Naive thymus-derived CD8-positive, alpha-beta T cell (primary cell): Measurements from ENCODE around the gene HBD. TPM values are rescaled to one million over a fixed set of nuclear protein-coding genes. Genes with fewer than 3 reads are reported as not detected.

Experiments
- ATAC-seq, 2 donors: fragments of 150-1000 bp; cut with Tn5 transposase in 1 of 2; sonication (Bioruptor Pico), chemical (Tn5 transposase) in 1 of 2; 1 replicate in 1 of 2; 2 replicates in 1 of 2; pipeline ENCODE4 v1.10.0; 2021; ENCODE audit warnings: mild to moderate bottlenecking in 2 of 2, moderate library complexity in 2 of 2
- POLR2A ChIA-PET: fragments of 350-600 bp; sonication (Branson Sonifier 250); formaldehyde crosslinking; loops from one replicate; lab custom pipeline; 2021; ENCODE audit warnings: antibody characterized with exemption; lab: Charles Lee
- DNase-seq, 10 donors: peaks; one replicate each; pipeline versions ENCODE4 v3.0.0 to v3.0.0-alpha.2; 2020 to 2022
- H3K27ac Mint-ChIP-seq, 10 donors: one replicate each; pipeline ENCODE4 v1.8.0; 2020 to 2022; ENCODE audit warnings: mild to moderate bottlenecking in 10 of 10, mixed read lengths in 10 of 10, moderate library complexity in 4 of 10, inconsistent platforms in 1 of 10
- H3K27me3 Mint-ChIP-seq, 5 donors: one replicate each; pipeline ENCODE4 v1.8.0; 2021 to 2022; ENCODE audit warnings: mixed read lengths in 5 of 5
- H3K36me3 Mint-ChIP-seq, 3 donors: one replicate each; pipeline ENCODE4 v1.8.0; 2020 to 2022; ENCODE audit warnings: mixed read lengths in 3 of 3, mild to moderate bottlenecking in 2 of 3, inconsistent platforms in 1 of 3
- H3K4me1 Mint-ChIP-seq, 4 donors: one replicate each; pipeline ENCODE4 v1.8.0; 2021 to 2022; ENCODE audit warnings: mixed read lengths in 4 of 4
- H3K4me3 Mint-ChIP-seq, 10 donors: one replicate each; pipeline ENCODE4 v1.8.0; 2020 to 2022; ENCODE audit warnings: mild to moderate bottlenecking in 10 of 10, mixed read lengths in 10 of 10, moderate library complexity in 6 of 10, inconsistent platforms in 1 of 10
- H3K9me3 Mint-ChIP-seq, 9 donors: one replicate each; pipeline ENCODE4 v1.8.0; 2020 to 2022; ENCODE audit warnings: mixed read lengths in 9 of 9, mild to moderate bottlenecking in 3 of 9, inconsistent platforms in 1 of 9, moderate library complexity in 1 of 9
- polyA plus RNA-seq, 3 donors: library from polyadenylated mRNA; unstranded; fragments of 300-500 nt; fragmentation: Illumina TruSeq; gene quantifications; one replicate each; pipeline ENCODE4 v1.2.3, GENCODE V29; 2021
- total RNA-seq, 8 experiments: library from RNA in 2 of 8; stranded (reverse) in 2 of 8; gene quantifications; one replicate each; pipeline ENCODE4 v1.2.3 and lab custom pipeline; 2021 to 2026

HBD gene
- total and polyA plus RNA-seq, 5 experiments from 2014 or later: not detected

GRCh38 chr11:5226732-5227310 lies 7.5 kb downstream of the HBD start, which contains the start of gene HBB:
Gene HBB (minus strand): TSS chr11:5227071. CDS start chr11:5227021, 50 bp downstream.
- H3K36me3 Mint-ChIP-seq: peaks cover 0 to 5% (median 0%) of the 10 kb centered on the region in 3 donors
- POLR2A ChIA-PET: no interaction called here
- no peak for ATAC-seq
- H3K4me3 Mint-ChIP-seq: no peak within 1 kb of the TSS
- H3K27ac Mint-ChIP-seq: no peak within 1 kb of the TSS
- H3K9me3 Mint-ChIP-seq: peaks cover 0 to 6% (median 1%) of the 10 kb centered on the region in 9 donors
- no peaks in the 10 kb centered on the region for H3K4me1 Mint-ChIP-seq
- H3K27me3 Mint-ChIP-seq: peaks cover 0 to 10% (median 3%) of the 10 kb centered on the region in 5 donors
- DNase-seq: no peak

- H3K4me1 Mint-ChIP-seq: no peaks in the 10 kb centered on the region
- peaks cover 0 to 5% (median 0%) of the 10 kb centered on the region in 3 donors for H3K36me3 Mint-ChIP-seq
- no peak overlapping the region for H3K27ac Mint-ChIP-seq
- peaks cover 0 to 6% (median 2%) of the 10 kb centered on the region in 9 donors for H3K9me3 Mint-ChIP-seq
- ATAC-seq (no peak), DNase-seq (no peak)
- H3K4me3 Mint-ChIP-seq: no peak overlapping the region
- H3K27me3 Mint-ChIP-seq: peaks cover 0 to 12% (median 1%) of the 10 kb centered on the region in 5 donors
- POLR2A ChIA-PET: no interaction called here
Observed at GRCh38 chr11:5225480-5225871, 8.8 kb downstream of the HBD start.

GRCh38 chr11:5224538-5225479 lies 9.5 kb downstream of the HBD start:
- Mint-ChIP-seq H3K27ac (no peak overlapping the region), H3K9me3 (peaks cover 0 to 6% (median 2%) of the 10 kb centered on the region in 9 donors), H3K27me3 (peaks cover 0 to 14% (median 2%) of the 10 kb centered on the region in 5 donors), H3K4me1 (no peaks in the 10 kb centered on the region), H3K4me3 (no peak overlapping the region), H3K36me3 (peaks cover 0 to 5% (median 0%) of the 10 kb centered on the region in 3 donors)
- no peak for DNase-seq
- POLR2A ChIA-PET: no interaction called here
- ATAC-seq: no peak

GRCh38 chr11:5223686-5224085 lies 10.6 kb downstream of the HBD start:
- ATAC-seq: no peak
- Mint-ChIP-seq H3K27me3 (peaks cover 0 to 18% (median 2%) of the 10 kb centered on the region in 5 donors), H3K36me3 (peaks cover 0 to 5% (median 0%) of the 10 kb centered on the region in 3 donors), H3K4me3 (no peak overlapping the region), H3K9me3 (peaks cover 0 to 7% (median 3%) of the 10 kb centered on the region in 9 donors), H3K4me1 (no peaks in the 10 kb centered on the region), H3K27ac (no peak overlapping the region)
- DNase-seq: no peak
- POLR2A ChIA-PET: no interaction called here

GRCh38 chr11:5223146-5223545 lies 11.1 kb downstream of the HBD start:
- Mint-ChIP-seq H3K27me3 (peaks cover 0 to 18% (median 2%) of the 10 kb centered on the region in 5 donors), H3K36me3 (peaks cover 0 to 5% (median 0%) of the 10 kb centered on the region in 3 donors), H3K4me1 (no peaks in the 10 kb centered on the region), H3K4me3 (no peak overlapping the region), H3K27ac (no peak overlapping the region), H3K9me3 (peaks cover 0 to 9% (median 3%) of the 10 kb centered on the region in 9 donors)
- DNase-seq (no peak), ATAC-seq (no peak)
- POLR2A ChIA-PET: no interaction called here

GRCh38 chr11:5210376-5210885 lies 23.9 kb downstream of the HBD start:
- no peak overlapping the region for H3K27ac Mint-ChIP-seq
- POLR2A ChIA-PET: no interaction called here

GRCh38 chr11:5204787-5205186 lies 29.5 kb downstream of the HBD start:
- H3K9me3 Mint-ChIP-seq: peaks cover 0 to 1% (median 0%) of the 10 kb centered on the region in 9 donors
- H3K27me3 Mint-ChIP-seq: peaks cover 0 to 13% (median 3%) of the 10 kb centered on the region in 5 donors
- ATAC-seq (no peak), DNase-seq (no peak)
- POLR2A ChIA-PET: no interaction called here
- no peaks in the 10 kb centered on the region for H3K36me3 Mint-ChIP-seq
- H3K4me1 Mint-ChIP-seq: no peaks in the 10 kb centered on the region
- no peak overlapping the region for H3K4me3 Mint-ChIP-seq
- no peak overlapping the region for H3K27ac Mint-ChIP-seq

More at GRCh38 chr11:5210376-5210885, 23.9 kb downstream of the HBD start:
- Mint-ChIP-seq H3K4me3 (no peak overlapping the region), H3K27me3 (peaks cover 0 to 1% (median 0%) of the 10 kb centered on the region in 5 donors), H3K36me3 (no peaks in the 10 kb centered on the region), H3K4me1 (no peaks in the 10 kb centered on the region), H3K9me3 (peaks cover 0 to 2% (median 0%) of the 10 kb centered on the region in 9 donors)
- no peak for ATAC-seq
- DNase-seq: no peak

- H3K27ac Mint-ChIP-seq: no peak overlapping the region
- no peak for DNase-seq
- no peak overlapping the region for H3K4me3 Mint-ChIP-seq
- H3K9me3 Mint-ChIP-seq: peaks cover 0 to 1% (median 0%) of the 10 kb centered on the region in 9 donors
- no peaks in the 10 kb centered on the region for H3K4me1 Mint-ChIP-seq
- ATAC-seq: no peak
- POLR2A ChIA-PET: no interaction called here
- peaks cover 0 to 16% (median 6%) of the 10 kb centered on the region in 5 donors for H3K27me3 Mint-ChIP-seq
- H3K36me3 Mint-ChIP-seq: no peaks in the 10 kb centered on the region
Observed at GRCh38 chr11:5203366-5203765, 30.9 kb downstream of the HBD start.

- H3K27me3 Mint-ChIP-seq: peaks cover 0 to 16% (median 7%) of the 10 kb centered on the region in 5 donors
- no peak within 1 kb of the TSS for H3K4me3 Mint-ChIP-seq
- DNase-seq (no peak), ATAC-seq (no peak)
- POLR2A ChIA-PET: no interaction called here
- H3K4me1 Mint-ChIP-seq: no peaks in the 10 kb centered on the region
- H3K9me3 Mint-ChIP-seq: peaks cover 0 to 1% (median 0%) of the 10 kb centered on the region in 9 donors
- H3K36me3 Mint-ChIP-seq: no peaks in the 10 kb centered on the region
- H3K27ac Mint-ChIP-seq: no peak within 1 kb of the TSS
Observed at GRCh38 chr11:5200582-5200981, 33.7 kb downstream of the HBD start, which contains the start of gene OR51V1. Gene OR51V1 (minus strand): TSS chr11:5200682. CDS start chr11:5200682, 0 bp downstream.

- Mint-ChIP-seq H3K4me3 (no peak overlapping the region), H3K36me3 (no peaks in the 10 kb centered on the region), H3K9me3 (peaks cover 0 to 10% (median 0%) of the 10 kb centered on the region in 9 donors), H3K27ac (no peak overlapping the region), H3K27me3 (peaks cover 0 to 16% (median 7%) of the 10 kb centered on the region in 5 donors), H3K4me1 (no peaks in the 10 kb centered on the region)
- POLR2A ChIA-PET: no interaction called here
- no peak for DNase-seq
- ATAC-seq: no peak
Observed at GRCh38 chr11:5198285-5198684, 36.0 kb downstream of the HBD start.

GRCh38 chr11:5197536-5197935 lies 36.7 kb downstream of the HBD start:
- Mint-ChIP-seq H3K27ac (no peak overlapping the region), H3K4me3 (no peak overlapping the region), H3K9me3 (peaks cover 0 to 18% (median 3%) of the 10 kb centered on the region in 9 donors), H3K36me3 (no peaks in the 10 kb centered on the region), H3K27me3 (peaks cover 0 to 14% (median 7%) of the 10 kb centered on the region in 5 donors), H3K4me1 (no peaks in the 10 kb centered on the region)
- POLR2A ChIA-PET: interaction anchor here (0.8 kb wide), 1 partner anchor 611 kb away, joined by 3 read pairs; the partner anchor contains the start of gene OR52N2
- no peak for DNase-seq
- ATAC-seq: no peak

- DNase-seq (no peak), ATAC-seq (no peak)
- H3K27ac Mint-ChIP-seq: no peak overlapping the region
- no peaks in the 10 kb centered on the region for H3K4me1 Mint-ChIP-seq
- H3K4me3 Mint-ChIP-seq: no peak overlapping the region
- peaks cover 0 to 14% (median 7%) of the 10 kb centered on the region in 5 donors for H3K27me3 Mint-ChIP-seq
- H3K9me3 Mint-ChIP-seq: peaks cover 0 to 20% (median 3%) of the 10 kb centered on the region in 9 donors
- POLR2A ChIA-PET: no interaction called here
- H3K36me3 Mint-ChIP-seq: no peaks in the 10 kb centered on the region
Observed at GRCh38 chr11:5196731-5197130, 37.6 kb downstream of the HBD start.
